ENCODE results near the gene SLC9A9.

GRCh38 chr3:143751643-143752178 lies 96.6 kb downstream of the SLC9A9 start:
- TF ChIP-seq ZNF384 (IDR thresholded peaks at IDR 0.05; ENCODE audit: low read depth, low read length), result no peak
- no peak for TF ChIP-seq POLR2A (conservative IDR thresholded peaks at IDR 0.05)
- no peak for TF ChIP-seq NFIC (IDR thresholded peaks at IDR 0.05)
- TF ChIP-seq SREBF1 (IDR thresholded peaks at IDR 0.05; ENCODE audit: borderline replicate concordance, low read depth, low read length), result no peak
